GM19438 (cell line): ENCODE measurements around the gene OSBPL10.
"Not testable (repeated sequence)": the region's sequence is repeated elsewhere in the genome, so short reads cannot be mapped to it uniquely, and the experiment has no call there.

Source experiments
- ATAC-seq: cut with Tn5 transposase; IDR thresholded peaks from one replicate; pipeline ENCODE4 v1.9.1; 2021; ENCODE audit warnings: low read depth; ENCODE audit not compliant: unreplicated experiment

OSBPL10 gene, protein sequence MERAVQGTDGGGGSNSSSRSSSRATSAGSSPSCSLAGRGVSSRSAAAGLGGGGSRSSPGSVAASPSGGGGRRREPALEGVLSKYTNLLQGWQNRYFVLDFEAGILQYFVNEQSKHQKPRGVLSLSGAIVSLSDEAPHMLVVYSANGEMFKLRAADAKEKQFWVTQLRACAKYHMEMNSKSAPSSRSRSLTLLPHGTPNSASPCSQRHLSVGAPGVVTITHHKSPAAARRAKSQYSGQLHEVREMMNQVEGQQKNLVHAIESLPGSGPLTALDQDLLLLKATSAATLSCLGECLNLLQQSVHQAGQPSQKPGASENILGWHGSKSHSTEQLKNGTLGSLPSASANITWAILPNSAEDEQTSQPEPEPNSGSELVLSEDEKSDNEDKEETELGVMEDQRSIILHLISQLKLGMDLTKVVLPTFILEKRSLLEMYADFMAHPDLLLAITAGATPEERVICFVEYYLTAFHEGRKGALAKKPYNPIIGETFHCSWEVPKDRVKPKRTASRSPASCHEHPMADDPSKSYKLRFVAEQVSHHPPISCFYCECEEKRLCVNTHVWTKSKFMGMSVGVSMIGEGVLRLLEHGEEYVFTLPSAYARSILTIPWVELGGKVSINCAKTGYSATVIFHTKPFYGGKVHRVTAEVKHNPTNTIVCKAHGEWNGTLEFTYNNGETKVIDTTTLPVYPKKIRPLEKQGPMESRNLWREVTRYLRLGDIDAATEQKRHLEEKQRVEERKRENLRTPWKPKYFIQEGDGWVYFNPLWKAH

DNA sequence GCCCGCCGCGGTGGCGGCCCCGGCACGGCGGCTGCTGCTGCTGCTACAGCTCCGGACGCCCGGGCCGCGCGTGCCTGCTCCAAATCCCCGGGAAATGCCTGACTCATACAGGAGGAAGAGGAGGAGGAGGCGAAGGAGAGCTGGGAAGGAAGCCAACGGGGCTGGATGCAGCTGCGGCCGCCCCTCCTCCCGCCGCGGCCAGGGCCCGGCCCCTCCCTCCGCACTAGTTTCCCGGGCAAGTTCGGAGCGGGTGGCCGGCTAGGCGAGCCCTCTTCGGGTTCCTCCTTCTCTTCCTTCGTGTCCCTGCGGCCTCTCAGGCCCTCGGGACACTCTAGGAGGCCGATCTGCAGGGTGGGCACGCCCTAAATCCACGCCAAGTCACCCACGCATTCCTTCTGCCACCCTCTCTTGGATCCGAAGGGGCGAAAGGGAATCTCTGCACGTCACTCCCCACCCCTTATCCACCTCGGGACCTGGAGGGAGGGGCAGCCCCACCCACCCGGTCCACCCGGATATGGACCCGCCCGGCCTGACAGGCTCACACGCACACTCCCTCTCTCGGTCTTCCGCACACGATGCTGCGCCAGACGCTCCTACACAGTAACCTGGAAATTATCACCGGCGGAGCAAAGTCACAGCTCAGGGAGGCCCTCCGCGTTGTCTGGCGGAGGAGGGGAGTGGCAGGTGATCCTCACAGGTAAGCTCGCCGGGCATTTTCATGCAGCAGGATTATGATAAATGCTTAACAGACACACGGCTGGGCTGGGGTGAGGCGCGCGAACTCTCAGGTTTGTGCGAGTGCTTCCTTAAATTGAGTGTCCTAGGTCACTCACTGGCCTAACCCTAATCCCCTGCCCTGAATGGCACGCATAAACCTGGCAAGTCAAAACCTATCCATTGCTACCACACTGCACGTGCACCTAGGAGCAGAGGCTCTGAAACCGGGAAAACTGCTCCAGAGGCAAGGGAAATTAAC lies at the start of gene OSBPL10, which contains the start of gene ZNF860:
Gene OSBPL10 (minus strand): TSS at position 57 of the 976 bp plus-strand sequence. CDS start 83 bp downstream, outside the sequence.
Gene ZNF860 (plus strand): TSS at position 545 of the 976 bp plus-strand sequence. CDS start 7,330 bp downstream, outside the sequence.
- ATAC-seq = peak; percentile 50

DNA sequence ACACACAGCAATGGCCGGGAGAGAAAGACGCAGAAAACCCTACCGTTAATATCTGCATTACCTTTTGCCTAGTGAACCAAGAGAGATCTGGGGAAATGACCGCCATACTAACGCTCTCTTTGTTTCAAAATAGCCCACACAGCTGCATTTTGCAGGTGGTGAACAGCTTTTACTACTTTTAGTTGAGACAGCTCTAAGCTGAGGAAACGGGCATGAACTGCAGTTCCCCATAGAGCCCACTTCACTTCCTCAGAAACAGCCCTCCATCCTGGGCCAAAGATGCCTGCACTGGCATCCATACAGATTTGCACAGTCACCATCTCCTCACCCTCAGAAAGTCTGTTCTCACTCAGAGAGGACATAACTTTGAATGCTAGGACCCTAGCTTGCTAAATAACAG lies 45.5 kb upstream of the OSBPL10 start:
- ATAC-seq = no peak

DNA sequence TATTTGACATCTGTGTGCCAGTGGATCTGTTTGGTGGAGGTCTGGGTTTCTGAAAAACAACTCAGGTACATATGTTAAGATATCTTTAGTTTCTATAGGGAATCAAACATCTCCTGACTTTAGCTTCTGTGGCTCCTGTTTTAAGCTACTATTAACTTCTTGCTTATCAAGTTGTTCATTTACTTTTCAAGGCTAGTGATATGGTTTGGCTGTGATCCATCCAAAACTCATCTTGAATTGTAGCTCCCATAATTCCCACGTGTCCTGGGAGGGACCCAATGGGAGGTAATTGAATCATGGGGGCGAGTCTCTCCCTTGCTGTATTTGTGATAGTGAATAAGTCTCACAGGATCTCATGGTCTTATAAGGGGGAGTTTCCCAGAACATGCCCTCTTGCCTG lies 41.9 kb upstream of the OSBPL10 start:
- ATAC-seq = no peak

DNA sequence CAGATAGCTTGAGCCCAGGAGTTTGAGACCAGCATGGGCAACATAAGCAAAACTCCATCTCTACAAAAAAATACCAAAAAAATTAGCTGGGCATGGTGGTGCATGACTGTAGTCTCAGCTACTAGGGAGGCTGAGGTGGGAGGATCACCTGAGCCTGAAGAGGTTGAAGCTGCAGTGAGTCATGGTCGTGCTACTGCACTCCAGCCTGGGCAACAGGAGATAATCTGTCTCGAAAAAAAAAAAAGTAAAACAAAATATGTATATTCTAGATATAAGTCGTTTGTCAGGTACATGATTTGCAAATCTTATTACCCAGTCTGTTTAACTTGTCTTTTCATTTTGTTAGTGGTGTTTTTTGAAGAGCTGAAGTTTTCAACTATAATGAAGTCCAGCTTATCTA lies 40.7 kb upstream of the OSBPL10 start:
- ATAC-seq = no peak

DNA sequence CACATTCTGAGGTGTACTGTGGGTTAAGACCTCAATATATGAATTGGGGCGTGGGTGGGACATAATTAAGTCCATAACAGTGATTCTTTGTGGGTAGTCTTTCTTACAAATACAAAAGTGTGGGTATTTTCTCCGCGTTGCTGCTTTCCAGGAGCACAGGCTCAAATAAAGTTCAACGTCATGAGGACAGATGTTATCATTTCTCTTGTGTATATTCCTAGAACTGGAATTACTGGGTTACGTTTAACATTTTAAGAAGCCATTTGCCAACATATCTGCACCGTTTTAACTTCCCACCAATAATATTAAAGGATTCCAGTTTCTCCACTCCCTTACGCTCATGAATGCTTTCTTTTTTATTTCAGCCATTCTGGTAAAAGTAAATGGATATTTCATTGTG lies 40.1 kb upstream of the OSBPL10 start:
- ATAC-seq = no peak

DNA sequence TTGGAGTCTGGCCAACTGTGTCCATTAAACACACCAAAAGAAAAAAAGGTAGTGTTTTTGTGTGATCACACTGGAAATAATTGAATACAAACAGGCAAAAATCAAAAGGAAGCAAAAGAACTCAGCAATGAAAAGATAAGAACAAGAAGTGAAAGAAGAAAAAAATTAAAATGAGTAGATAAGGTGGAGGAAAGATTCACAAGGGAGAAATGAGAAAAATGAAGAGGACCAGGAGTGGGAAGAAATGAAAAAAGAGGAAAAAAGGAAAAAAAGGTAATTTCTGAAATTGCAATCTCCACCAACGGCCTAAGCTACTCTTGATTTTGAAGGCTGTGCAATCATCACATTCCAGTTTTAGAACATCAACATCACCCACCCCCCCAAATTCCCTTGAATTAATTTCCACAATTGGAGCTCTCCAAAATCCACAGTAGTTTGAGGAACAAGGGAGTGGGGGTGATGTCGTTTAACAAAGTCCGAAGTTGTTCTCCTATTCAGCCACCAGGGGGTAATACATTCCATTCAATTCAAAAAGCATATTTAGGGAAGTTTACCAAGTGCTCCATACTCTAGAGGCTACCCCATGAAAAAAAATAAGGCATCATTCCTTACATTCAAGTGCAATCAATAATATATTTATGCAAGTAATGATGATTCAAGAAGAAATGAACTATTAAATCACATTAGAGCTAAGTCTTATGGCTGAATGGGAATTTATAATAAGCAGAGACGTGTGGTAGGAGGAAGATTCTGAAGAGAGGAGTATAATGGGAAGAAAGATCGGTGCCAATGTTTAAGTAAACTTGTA lies 37.9 kb upstream of the OSBPL10 start:
- no peak for ATAC-seq

DNA sequence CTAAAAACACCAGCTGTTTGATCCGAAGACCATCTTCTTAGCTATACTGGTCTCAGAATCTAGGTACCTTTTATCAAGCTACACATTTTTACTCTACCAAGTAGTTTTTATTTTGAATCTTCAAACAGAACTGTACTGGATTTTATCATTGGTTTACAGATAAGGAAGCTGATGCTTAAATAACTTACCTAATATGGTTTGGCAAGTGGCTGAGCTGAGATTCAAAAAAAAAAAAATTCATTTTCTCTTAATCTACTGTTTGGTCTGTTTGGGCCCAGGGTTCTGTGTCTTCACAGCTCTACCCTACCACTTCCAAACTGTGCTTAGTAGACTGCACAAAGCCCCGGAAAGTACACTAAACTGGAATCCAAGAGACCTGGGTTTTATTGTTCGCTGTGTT lies 36.2 kb upstream of the OSBPL10 start:
- ATAC-seq = no peak

DNA sequence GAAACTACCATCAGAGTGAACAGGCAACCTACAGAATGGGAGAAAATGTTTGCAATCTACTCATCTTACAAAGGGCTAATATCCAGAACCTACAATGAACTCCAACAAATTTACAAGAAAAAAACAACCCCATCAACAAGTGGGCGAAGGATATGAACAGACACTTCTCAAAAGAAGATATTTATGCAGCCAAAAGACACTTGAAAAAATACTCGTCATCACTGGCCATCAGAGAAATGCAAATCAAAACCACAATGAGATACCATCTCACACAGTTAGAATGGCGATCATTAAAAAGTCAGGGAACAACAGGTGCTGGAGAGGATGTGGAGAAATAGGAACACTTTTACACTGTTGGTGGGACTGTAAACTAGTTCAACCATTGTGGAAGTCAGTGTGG lies 34.6 kb upstream of the OSBPL10 start:
- ATAC-seq = not testable (repeated sequence)

DNA sequence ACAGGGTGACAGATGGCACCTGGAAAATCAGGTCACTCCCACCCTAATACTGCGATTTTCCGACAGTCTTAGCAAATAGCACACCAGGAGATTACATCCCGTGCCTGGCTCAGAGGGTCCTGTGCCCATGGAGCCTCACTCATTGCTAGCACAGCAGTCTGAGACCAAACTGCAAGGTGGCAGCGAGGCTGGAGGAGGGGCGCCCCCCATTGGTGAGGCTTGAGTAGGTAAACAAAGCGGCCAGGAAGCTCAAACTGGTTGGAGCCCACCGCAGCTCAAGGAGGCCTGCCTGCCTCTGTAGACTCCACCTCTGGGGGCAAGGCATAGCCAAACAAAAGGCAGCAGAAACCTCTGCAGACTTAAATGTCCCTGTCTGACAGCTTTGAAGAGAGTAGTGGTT lies 29.6 kb upstream of the OSBPL10 start:
- not testable (repeated sequence) for ATAC-seq

DNA sequence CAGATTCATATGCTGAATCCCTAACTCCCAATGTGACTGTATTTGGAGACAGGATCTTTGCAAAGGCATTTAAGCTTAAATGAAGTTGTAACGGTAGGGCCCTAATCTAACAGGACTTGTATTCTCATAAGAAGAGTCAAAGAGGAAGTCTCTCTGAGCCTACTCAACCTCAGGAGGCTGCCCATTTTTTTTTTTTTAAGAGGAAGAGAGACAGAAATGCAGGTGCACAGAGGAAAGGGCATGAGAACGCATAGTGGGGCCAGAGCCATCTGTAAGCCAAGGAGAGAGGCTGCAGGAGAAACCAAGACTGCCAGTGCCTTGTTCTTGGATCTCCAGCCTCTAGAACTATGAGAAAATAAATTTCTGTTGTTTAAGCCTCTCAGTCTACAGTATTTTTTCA lies 28.9 kb upstream of the OSBPL10 start:
- ATAC-seq = no peak

DNA sequence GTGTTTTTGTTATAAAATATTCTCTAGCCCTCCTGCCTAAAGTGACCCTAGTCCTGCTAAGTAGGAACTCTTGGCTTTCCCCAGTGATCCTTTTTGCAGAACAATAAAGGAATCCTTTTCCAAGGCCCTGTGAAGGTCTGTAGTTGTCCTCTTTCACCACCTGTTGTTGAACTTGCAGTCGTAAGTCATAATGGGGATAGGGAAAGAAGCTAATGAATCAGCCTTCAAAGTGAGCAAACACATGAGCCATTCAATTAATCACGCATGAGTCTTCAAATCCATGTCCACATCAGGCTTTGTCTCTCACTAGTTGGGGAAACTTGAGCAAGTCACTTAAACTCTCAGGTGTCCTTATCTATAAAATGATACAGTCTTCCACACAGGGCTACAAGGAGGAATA lies 28.0 kb upstream of the OSBPL10 start:
- ATAC-seq = no peak

DNA sequence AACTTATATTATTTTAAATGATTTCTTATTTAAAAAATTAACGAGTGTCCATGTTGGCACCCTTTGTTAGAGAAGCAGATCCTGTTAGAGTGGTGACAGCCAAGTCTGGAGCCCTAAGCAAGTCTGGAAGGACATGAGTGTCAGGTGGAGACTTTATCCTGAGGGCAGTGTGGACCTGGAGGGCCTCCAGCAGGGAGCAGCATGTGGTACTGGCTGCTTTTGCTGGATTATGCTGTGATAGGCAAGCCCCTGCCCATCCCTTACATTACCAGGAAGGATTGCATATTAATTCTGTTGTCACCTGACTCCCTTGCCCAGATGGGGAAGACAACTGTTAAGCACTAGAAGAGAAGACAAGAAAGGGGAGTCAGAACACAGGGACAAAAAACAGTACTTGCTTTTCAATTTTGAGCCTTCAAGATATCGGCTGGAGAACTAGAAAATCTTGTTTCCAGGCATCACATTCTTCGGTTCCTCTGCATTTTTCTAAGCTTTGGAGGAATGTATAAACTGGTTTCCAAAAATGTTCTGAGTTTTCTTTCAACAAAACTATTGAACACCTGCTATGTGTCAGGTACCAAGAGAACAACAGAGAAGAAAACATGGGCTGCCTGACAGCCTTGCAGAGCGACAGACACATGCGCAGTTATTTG lies 23.2 kb upstream of the OSBPL10 start:
- no peak for ATAC-seq

DNA sequence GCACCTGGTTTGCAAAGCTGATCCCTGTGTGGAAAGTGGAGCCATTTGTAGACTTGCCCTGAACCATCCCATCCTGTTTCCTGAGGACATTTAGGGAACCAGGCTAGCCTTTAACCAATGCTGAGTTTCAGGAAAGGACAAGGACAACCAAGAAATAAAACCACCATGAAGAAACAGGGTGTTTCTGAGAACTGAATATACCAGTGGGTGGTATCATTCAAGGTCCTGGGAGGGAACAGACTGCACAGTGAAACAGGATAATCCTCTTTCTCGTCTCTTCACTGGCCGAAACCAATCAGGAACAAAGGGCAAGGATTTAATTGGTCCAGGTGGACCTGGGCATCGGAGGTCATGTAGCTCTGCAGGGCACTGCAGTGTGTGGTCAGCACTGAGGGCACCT lies 22.3 kb upstream of the OSBPL10 start:
- no peak for ATAC-seq

DNA sequence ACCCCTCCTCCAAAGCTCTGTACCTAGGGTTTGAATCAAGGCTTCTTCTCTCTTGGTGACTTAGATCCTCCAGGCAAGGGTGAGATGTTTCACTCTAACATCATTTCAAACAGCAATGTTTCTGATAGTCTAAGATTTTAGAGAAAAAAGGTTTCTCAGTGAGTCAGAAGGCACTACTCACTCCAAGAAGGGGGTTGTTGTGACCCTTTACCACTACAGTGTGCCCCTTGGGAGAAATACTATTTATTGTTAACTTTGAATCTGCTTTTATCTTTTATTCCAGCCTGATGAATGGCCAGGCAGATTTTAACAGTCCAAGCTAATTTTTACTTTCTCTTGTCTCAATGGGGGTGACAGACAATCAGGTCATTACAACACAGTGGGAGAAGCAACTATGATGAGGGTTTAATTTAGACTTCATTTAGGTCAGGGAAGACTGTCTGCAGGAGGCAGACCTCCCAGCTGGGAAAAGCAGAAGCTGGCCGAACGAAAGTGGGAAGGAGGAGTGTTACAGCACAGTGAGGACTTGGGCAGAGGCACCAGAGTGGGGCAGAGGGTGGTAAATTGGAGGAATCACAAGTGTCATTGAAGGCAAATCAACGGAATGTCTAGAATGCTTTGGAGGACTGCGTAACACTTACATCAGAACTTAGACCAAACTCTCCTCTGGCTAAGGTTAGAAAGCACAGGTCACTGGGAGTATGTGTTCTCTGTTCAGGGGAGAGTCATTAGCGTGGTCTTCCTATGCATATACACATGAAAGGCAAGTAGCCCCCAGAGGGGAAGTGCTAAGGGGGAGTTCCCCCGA lies 21.7 kb upstream of the OSBPL10 start:
- no peak for ATAC-seq

DNA sequence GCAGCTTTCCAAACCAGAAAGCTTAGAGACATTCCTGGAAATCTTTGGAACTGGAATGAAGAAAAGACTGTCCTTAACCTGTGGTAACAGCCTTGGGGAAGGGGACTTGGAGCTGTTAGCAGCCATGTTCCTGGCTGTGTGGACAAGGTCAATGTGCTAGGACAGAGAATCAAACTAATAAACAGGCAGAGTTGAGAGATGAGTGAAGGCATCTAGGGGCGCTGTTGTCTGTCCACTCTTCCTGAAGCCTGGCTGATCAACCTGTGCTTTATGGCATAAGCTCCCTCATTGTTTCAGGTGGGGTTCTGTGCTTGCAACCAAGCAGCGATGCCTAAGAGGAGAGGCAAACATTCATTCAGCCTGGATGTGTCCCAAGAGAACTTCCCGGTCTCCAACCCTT lies 19.8 kb upstream of the OSBPL10 start:
- no peak for ATAC-seq

DNA sequence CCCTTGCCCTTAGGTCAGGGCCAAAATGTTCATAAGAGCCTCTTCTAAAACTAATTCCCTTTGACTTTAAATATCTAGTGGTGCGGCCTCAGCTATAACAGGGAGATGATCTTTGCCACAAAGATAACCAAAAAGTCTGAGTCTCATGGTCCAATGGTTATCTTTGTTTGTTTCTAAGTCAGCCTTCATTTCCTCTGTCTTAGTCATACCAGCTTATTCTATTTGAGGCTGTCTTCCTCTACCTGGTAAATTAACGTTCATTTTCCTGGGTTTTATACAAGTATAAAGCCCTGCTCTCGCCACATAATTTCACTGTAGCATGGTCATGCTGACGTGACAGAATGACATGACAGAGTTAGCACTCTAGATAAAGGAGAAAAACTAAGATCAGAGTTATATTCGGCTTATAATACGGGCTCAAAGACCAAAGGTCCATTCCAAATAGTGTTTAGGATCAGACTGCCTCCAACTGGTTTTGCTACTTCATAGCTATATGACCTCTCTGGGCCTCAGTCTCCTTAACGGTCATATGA lies 18.9 kb upstream of the OSBPL10 start:
- no peak for ATAC-seq

DNA sequence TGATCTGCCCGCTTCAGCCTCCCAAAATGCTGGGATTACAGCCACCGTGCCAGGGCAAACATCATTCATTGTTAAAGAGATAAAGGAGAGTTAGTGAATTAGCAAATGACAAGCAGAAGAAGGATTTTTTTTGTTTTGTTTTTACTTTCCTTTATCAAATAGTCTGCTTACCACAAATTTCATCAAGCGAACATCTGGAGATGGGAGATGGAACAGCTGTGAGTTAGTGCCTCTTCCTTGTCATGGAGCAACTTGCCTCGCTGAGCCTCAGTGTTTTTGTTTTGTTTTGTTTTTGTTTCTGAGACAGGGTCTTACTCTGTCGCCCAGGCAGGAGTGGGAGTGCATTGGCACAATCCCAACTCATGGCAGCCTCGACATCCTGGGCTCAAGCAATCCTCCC lies 16.4 kb upstream of the OSBPL10 start:
- ATAC-seq = no peak

DNA sequence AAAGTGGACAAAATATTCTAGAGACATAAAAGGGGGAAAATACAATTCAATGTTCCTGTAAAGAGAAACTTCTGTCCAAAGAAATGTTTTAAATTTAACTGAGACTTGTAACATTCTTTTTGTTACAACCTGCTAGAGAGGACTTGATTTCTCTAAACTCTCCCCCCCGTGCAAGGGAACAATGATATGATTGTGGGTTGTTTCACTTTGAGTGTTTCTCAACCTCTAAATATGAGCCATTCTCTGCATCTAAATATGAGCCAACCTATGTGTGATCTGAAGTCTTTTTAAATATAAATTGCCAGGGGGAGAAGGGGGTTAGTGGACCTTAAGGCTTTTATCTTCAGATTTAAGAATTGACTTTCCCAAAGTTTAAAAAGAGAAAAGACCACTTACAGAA lies 15.1 kb upstream of the OSBPL10 start:
- ATAC-seq = no peak
